PC-3 (cell line): ENCODE data around the gene KCNK13.

Experiments used
- EZH2 ChIP-seq: fragments of 300-600 bp; sonication (generic); IDR thresholded peaks from one replicate; pipeline ENCODE4 v1.6.1; 2017; ENCODE audit warnings: antibody characterized with exemption, mild to moderate bottlenecking, low read length; ENCODE audit not compliant: unreplicated experiment
- EZH2phosphoT487 ChIP-seq: fragments of 300-600 bp; sonication (generic); IDR thresholded peaks from 2 replicates; pipeline ENCODE4 v1.6.1; 2018; ENCODE audit warnings: mild to moderate bottlenecking, antibody characterized with exemption, low read length, borderline replicate concordance
- TF ChIP-seq, protein P1 (sequence below): fragments of 300-600 bp; sonication (generic); conservative IDR thresholded peaks from 2 replicates; pipeline ENCODE4 v1.5.1; 2017; ENCODE audit warnings: antibody characterized with exemption, low read depth, mild to moderate bottlenecking, low read length

DNA sequence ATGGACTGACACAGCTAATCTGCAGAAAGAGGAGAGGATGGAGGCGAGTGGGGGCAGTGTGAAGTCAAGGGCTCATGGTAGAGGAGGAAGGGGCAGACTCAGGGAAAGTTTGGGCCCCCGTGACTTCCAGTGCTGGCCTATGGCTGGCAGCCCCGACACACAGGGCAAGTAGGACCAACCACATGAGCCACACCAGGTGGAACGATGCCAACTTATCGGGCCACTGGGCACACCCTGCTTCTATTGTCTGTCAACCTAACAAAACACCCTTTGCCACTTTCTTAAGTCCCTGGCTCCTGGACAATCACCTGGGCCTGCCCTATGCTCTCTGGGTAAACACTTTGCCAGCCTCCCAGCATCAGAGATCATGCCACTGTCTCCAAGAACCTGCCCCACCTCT is 129.4 kb downstream of the KCNK13 start:
- TF ChIP-seq, protein P1, sequence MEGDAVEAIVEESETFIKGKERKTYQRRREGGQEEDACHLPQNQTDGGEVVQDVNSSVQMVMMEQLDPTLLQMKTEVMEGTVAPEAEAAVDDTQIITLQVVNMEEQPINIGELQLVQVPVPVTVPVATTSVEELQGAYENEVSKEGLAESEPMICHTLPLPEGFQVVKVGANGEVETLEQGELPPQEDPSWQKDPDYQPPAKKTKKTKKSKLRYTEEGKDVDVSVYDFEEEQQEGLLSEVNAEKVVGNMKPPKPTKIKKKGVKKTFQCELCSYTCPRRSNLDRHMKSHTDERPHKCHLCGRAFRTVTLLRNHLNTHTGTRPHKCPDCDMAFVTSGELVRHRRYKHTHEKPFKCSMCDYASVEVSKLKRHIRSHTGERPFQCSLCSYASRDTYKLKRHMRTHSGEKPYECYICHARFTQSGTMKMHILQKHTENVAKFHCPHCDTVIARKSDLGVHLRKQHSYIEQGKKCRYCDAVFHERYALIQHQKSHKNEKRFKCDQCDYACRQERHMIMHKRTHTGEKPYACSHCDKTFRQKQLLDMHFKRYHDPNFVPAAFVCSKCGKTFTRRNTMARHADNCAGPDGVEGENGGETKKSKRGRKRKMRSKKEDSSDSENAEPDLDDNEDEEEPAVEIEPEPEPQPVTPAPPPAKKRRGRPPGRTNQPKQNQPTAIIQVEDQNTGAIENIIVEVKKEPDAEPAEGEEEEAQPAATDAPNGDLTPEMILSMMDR: no peak
- TF ChIP-seq EZH2phosphoT487: no peak
- TF ChIP-seq EZH2: no peak
